Urinary bladder (tissue), 4 donors: ENCODE data around the gene DLK1. TPM values are rescaled to one million over a fixed set of nuclear protein-coding genes. Genes with fewer than 3 reads are reported as not detected.

Experiments
- DNase-seq: peaks from one replicate; pipeline ENCODE4 v3.0.0-alpha.2; 2015; ENCODE audit errors: extremely low spot score
- H3K27ac ChIP-seq: one replicate; pipeline ENCODE4 v1.5.1; 2013; ENCODE audit warnings: low read depth, mild to moderate bottlenecking, moderate library complexity
- H3K36me3 ChIP-seq: one replicate; pipeline ENCODE4 v1.6.1; 2013; ENCODE audit warnings: mild to moderate bottlenecking, moderate library complexity; ENCODE audit not compliant: insufficient read depth
- H3K4me1 ChIP-seq: one replicate; pipeline ENCODE4 v1.6.1; 2013; ENCODE audit warnings: mild to moderate bottlenecking, moderate library complexity; ENCODE audit not compliant: insufficient read depth
- H3K4me3 ChIP-seq: one replicate; pipeline ENCODE4 v1.5.1; 2013; ENCODE audit warnings: low read depth, low read length
- WGBS: extraction: QIAGEN DNeasy Blood & Tissue Kit; methylation state at CpG from one replicate; pipeline ENCODE4 v1.1.7; 2013; 5-methylcytosine and 5-hydroxymethylcytosine counted together
- polyA plus RNA-seq: library from polyadenylated mRNA; stranded (reverse); fragments of 200-250 nt; gene quantifications from one replicate; pipeline ENCODE4 v1.2.3, GENCODE V29; 2013
- total RNA-seq: library from RNA; depleted of rRNA; stranded (reverse); fragments of >200 nt; gene quantifications from one replicate; pipeline ENCODE4 v1.2.3, GENCODE V29; 2014
- donor health status: healthy with polysubstance abuse.
- donor health status: healthy.

DLK1 gene
- total and polyA plus RNA-seq, 2 donors = 7.1 to 87.3 TPM

- DNase-seq = no peak
- Histone ChIP-seq H3K4me1 (no peaks in the 10 kb centered on the region), H3K4me3 (no peak overlapping the region), H3K27ac (no peak overlapping the region), H3K36me3 (no peaks in the 10 kb centered on the region)
- WGBS = 45% methylated on average over 12 of the region's 12 CpGs
Observed at GRCh38 chr14:100727873-100728240, 1.2 kb downstream of the DLK1 start.

- H3K36me3 ChIP-seq = no peaks in the 10 kb centered on the region
- 69% methylated on average over 13 of the region's 13 CpGs for WGBS
Observed at GRCh38 chr14:100728962-100729361, 2.3 kb downstream of the DLK1 start.

GRCh38 chr14:100729982-100730381, 3.3 kb downstream of the DLK1 start:
- no peak for DNase-seq
- Histone ChIP-seq H3K36me3 (no peaks in the 10 kb centered on the region), H3K27ac (no peak overlapping the region), H3K4me1 (no peaks in the 10 kb centered on the region), H3K4me3 (no peak overlapping the region)
- WGBS = 49% methylated on average over 7 of the region's 7 CpGs

More at GRCh38 chr14:100728962-100729361, 2.3 kb downstream of the DLK1 start:
- Histone ChIP-seq H3K4me1 (no peaks in the 10 kb centered on the region), H3K27ac (no peak overlapping the region), H3K4me3 (no peak overlapping the region)
- DNase-seq = no peak

- WGBS = 45% methylated on average over 15 of the region's 15 CpGs
- H3K4me1 ChIP-seq = no peaks in the 10 kb centered on the region
- H3K36me3 ChIP-seq = no peaks in the 10 kb centered on the region
- no peak for DNase-seq
- no peak overlapping the region for H3K4me3 ChIP-seq
- H3K27ac ChIP-seq = no peak overlapping the region
Observed at GRCh38 chr14:100730581-100730980, 3.9 kb downstream of the DLK1 start.

GRCh38 chr14:100731011-100731670, 4.4 kb downstream of the DLK1 start:
- DNase-seq = no peak
- H3K4me3 ChIP-seq = no peak overlapping the region
- no peak overlapping the region for H3K27ac ChIP-seq
- H3K36me3 ChIP-seq = no peaks in the 10 kb centered on the region
- H3K4me1 ChIP-seq = no peaks in the 10 kb centered on the region
- 80% methylated on average over 7 of the region's 7 CpGs for WGBS

GRCh38 chr14:100731846-100732765, 5.4 kb downstream of the DLK1 start:
- no peak for DNase-seq
- Histone ChIP-seq H3K4me3 (no peak overlapping the region), H3K4me1 (no peaks in the 10 kb centered on the region), H3K27ac (no peak overlapping the region), H3K36me3 (no peaks in the 10 kb centered on the region)
- WGBS = 86% methylated on average over 34 of the region's 34 CpGs

- H3K4me1 ChIP-seq = no peaks in the 10 kb centered on the region
- WGBS = 66% methylated on average over 7 of the region's 7 CpGs
- H3K4me3 ChIP-seq = no peak overlapping the region
- no peaks in the 10 kb centered on the region for H3K36me3 ChIP-seq
- H3K27ac ChIP-seq = no peak overlapping the region
- DNase-seq = no peak
Observed at GRCh38 chr14:100732766-100733100, 6.0 kb downstream of the DLK1 start.

GRCh38 chr14:100733152-100733850, 6.6 kb downstream of the DLK1 start:
- 81% methylated on average over 19 of the region's 19 CpGs for WGBS
- Histone ChIP-seq H3K4me3 (no peak overlapping the region), H3K36me3 (no peaks in the 10 kb centered on the region), H3K27ac (no peak overlapping the region), H3K4me1 (no peaks in the 10 kb centered on the region)
- DNase-seq = no peak

- 91% methylated on average over 52 of the region's 52 CpGs for WGBS
- Histone ChIP-seq H3K27ac (no peak overlapping the region), H3K36me3 (no peaks in the 10 kb centered on the region), H3K4me1 (no peaks in the 10 kb centered on the region), H3K4me3 (no peak overlapping the region)
- no peak for DNase-seq
Observed at GRCh38 chr14:100734031-100734990, 7.6 kb downstream of the DLK1 start.

- H3K36me3 ChIP-seq = no peaks in the 10 kb centered on the region
- no peak overlapping the region for H3K4me3 ChIP-seq
- H3K4me1 ChIP-seq = no peaks in the 10 kb centered on the region
- 94% methylated on average over 17 of the region's 17 CpGs for WGBS
- H3K27ac ChIP-seq = no peak overlapping the region
- DNase-seq = no peak
Observed at GRCh38 chr14:100735271-100735670, 8.6 kb downstream of the DLK1 start.

- DNase-seq = no peak
- Histone ChIP-seq H3K36me3 (no peaks in the 10 kb centered on the region), H3K27ac (no peak overlapping the region), H3K4me3 (no peak overlapping the region), H3K4me1 (no peaks in the 10 kb centered on the region)
- WGBS = 54% methylated on average over 22 of the region's 22 CpGs
Observed at GRCh38 chr14:100736269-100737180, 9.8 kb downstream of the DLK1 start.

- no peak for DNase-seq
- Histone ChIP-seq H3K4me3 (no peak overlapping the region), H3K36me3 (no peaks in the 10 kb centered on the region), H3K27ac (no peak overlapping the region), H3K4me1 (no peaks in the 10 kb centered on the region)
- 89% methylated on average over 17 of the region's 17 CpGs for WGBS
Observed at GRCh38 chr14:100737526-100737925, 10.8 kb downstream of the DLK1 start.
